OCI-LY3 (cell line): Measurements from ENCODE around the gene DDN.

Source experiments
- EZH2phosphoT487 ChIP-seq: fragments of 200-600 bp; shearing (Covaris generic); IDR thresholded peaks from 2 replicates; pipeline ENCODE4 v1.6.1; 2018; ENCODE audit warnings: antibody characterized with exemption, mixed run types, low read depth
- TF ChIP-seq, protein P1 (sequence below): fragments of 200-600, 300-600 bp; sonication (generic); IDR thresholded peaks from 2 replicates; pipeline ENCODE4 v1.5.1; 2014; ENCODE audit warnings: antibody characterized with exemption, low read length, low read depth

DNA sequence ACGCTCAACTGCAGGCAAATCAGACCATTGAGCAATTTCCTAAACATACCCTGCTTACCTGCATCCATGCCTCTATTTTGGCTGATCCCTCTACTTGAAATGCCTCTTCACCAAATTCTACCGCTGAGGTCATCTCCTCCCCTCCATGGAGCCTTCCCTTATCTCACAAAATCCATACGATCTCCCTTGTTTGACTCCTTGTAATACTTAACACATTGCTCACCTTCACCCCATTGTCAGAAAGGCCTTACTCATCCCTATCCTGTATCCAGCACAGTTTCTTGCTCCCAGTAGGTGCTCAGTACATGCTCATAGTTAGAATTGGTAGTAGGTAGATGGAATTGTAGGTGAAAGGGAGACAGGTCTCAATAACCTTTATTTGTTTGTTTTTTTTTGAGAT lies 5.4 kb downstream of the DDN start:
- TF ChIP-seq, protein P1, sequence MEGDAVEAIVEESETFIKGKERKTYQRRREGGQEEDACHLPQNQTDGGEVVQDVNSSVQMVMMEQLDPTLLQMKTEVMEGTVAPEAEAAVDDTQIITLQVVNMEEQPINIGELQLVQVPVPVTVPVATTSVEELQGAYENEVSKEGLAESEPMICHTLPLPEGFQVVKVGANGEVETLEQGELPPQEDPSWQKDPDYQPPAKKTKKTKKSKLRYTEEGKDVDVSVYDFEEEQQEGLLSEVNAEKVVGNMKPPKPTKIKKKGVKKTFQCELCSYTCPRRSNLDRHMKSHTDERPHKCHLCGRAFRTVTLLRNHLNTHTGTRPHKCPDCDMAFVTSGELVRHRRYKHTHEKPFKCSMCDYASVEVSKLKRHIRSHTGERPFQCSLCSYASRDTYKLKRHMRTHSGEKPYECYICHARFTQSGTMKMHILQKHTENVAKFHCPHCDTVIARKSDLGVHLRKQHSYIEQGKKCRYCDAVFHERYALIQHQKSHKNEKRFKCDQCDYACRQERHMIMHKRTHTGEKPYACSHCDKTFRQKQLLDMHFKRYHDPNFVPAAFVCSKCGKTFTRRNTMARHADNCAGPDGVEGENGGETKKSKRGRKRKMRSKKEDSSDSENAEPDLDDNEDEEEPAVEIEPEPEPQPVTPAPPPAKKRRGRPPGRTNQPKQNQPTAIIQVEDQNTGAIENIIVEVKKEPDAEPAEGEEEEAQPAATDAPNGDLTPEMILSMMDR: no peak
- TF ChIP-seq EZH2phosphoT487: no peak
